Endothelial cell of umbilical vein (primary cell): ENCODE results near the gene RUVBL1. TPM values are rescaled to one million over a fixed set of nuclear protein-coding genes. Genes with fewer than 3 reads are reported as not detected.

ENCODE experiments used
- BruUV-seq: library from RNA; stranded (reverse); fragments of 400-500 nt; replicated peaks from 2 replicates; lab custom pipeline; 2021; lab: Mats Ljungman, UMichigan
- CTCF ChIA-PET: fragments of 300-600, 350-600 bp; sonication (Branson Sonifier 250); formaldehyde crosslinking; loops from one replicate; lab custom pipeline; 2021; ENCODE audit warnings: antibody characterized with exemption, inconsistent platforms; lab: Charles Lee
- POLR2A ChIA-PET: fragments of 300-600, 350-600 bp; sonication (Branson Sonifier 250); formaldehyde crosslinking; loops from one replicate; lab custom pipeline; 2021; ENCODE audit warnings: antibody characterized with exemption, inconsistent platforms; lab: Charles Lee
- DNase-seq: peaks from one replicate; pipeline ENCODE4 v3.0.0-alpha.2; 2011; ENCODE audit warnings: low read depth, low spot score
- FAIRE-seq: peaks from 2 replicates; lab custom pipeline; 2011; peaks lifted over from hg19 to GRCh38; lab: Jason Lieb, UNC
- H2AFZ ChIP-seq: 2 replicates; pipeline ENCODE4 v1.6.0; 2012; ENCODE audit warnings: low read depth, low read length, control low read depth, inconsistent platforms
- H3K27ac ChIP-seq: 2 replicates; pipeline ENCODE4 v1.5.1; 2011; ENCODE audit warnings: low read depth, mild to moderate bottlenecking, control low read depth, low read length, moderate library complexity; ENCODE audit not compliant: insufficient read depth
- H3K27me3 ChIP-seq, 2 experiments: 2 replicates each; pipeline versions ENCODE4 v1.6.0 to v1.6.1; 2011; ENCODE audit warnings: low read length in 2 of 2, mixed read lengths in 1 of 2; ENCODE audit not compliant: control insufficient read depth in 2 of 2, insufficient read depth in 2 of 2
- H3K36me3 ChIP-seq, 2 experiments: 2 replicates in 1 of 2; 3 replicates in 1 of 2; pipeline ENCODE4 v1.5.1; 2011; ENCODE audit warnings: low read length in 2 of 2, mild to moderate bottlenecking in 1 of 2, moderate library complexity in 1 of 2; ENCODE audit not compliant: control insufficient read depth in 2 of 2, insufficient read depth in 2 of 2; ENCODE audit errors: extremely low read depth in 1 of 2
- H3K4me1 ChIP-seq: 3 replicates; pipeline ENCODE4 v1.5.1; 2011; ENCODE audit warnings: mild to moderate bottlenecking, low read length; ENCODE audit not compliant: control insufficient read depth, insufficient read depth; ENCODE audit errors: extremely low read depth
- H3K4me2 ChIP-seq: 2 replicates; pipeline ENCODE4 v1.6.1; 2011; ENCODE audit warnings: low read length, control low read depth, mixed read lengths; ENCODE audit not compliant: insufficient read depth
- H3K4me3 ChIP-seq, 3 experiments: fragments of 200-600 bp in 1 of 3; sonication (generic), shearing (Covaris generic) in 1 of 3; replicated peaks in 1 of 3; 2 replicates each; pipeline ENCODE4 v1.5.1; 2011 to 2016; ENCODE audit warnings: control low read depth in 3 of 3, low read length in 3 of 3, mild to moderate bottlenecking in 2 of 3, inconsistent platforms in 1 of 3, low read depth in 1 of 3, moderate library complexity in 1 of 3; ENCODE audit not compliant: insufficient read depth in 1 of 3
- H3K79me2 ChIP-seq: 2 replicates; pipeline ENCODE4 v1.6.0; 2012; ENCODE audit warnings: low read length, inconsistent platforms; ENCODE audit not compliant: control insufficient read depth, insufficient read depth
- H3K9ac ChIP-seq: replicated peaks from 2 replicates; pipeline ENCODE3; 2011; ENCODE audit warnings: low read length, control low read depth; ENCODE audit not compliant: insufficient read depth; ENCODE audit errors: extremely low read depth
- H3K9me1 ChIP-seq: replicated peaks from 3 replicates; pipeline ENCODE4 v1.6.0; 2011; ENCODE audit warnings: mild to moderate bottlenecking, low read length; ENCODE audit not compliant: control insufficient read depth, insufficient read depth; ENCODE audit errors: extremely low read depth
- H3K9me3 ChIP-seq: replicated peaks from 2 replicates; pipeline ENCODE4 v1.5.1; 2012; ENCODE audit warnings: low read length, inconsistent platforms; ENCODE audit not compliant: control insufficient read depth, insufficient read depth
- H4K20me1 ChIP-seq: replicated peaks from 2 replicates; pipeline ENCODE3; 2011; ENCODE audit warnings: mild to moderate bottlenecking, low read length; ENCODE audit not compliant: control insufficient read depth, insufficient read depth; ENCODE audit errors: extremely low read depth
- EZH2 ChIP-seq: IDR thresholded peaks from 2 replicates; pipeline ENCODE4 v1.6.1; 2012; ENCODE audit warnings: borderline replicate concordance, low read depth, mild to moderate bottlenecking, moderate library complexity, low read length, inconsistent platforms; ENCODE audit not compliant: severe bottlenecking
- POLR2A ChIP-seq: IDR thresholded peaks from 2 replicates; pipeline ENCODE4 v1.6.1; 2012; ENCODE audit warnings: low read depth, mild to moderate bottlenecking, control low read depth, low read length
- dilution Hi-C: fragments of 300-500 bp; cut with MboI; formaldehyde crosslinking; loops from one replicate; pipeline ENCODE4 v1.15.0; 2019; ENCODE audit warnings: low sequenced_read_pairs; ENCODE audit not compliant: extremely low pct_ligation_motif_present
- intact Hi-C: fragments of 100-400 bp; cut with micrococcal nuclease; formaldehyde crosslinking; loops from one replicate; pipeline ENCODE4 v1.10.0; 2022
- polyA plus RNA-seq, 4 experiments: library from polyadenylated mRNA; depleted of rRNA in 3 of 4; stranded (reverse) in 3 of 4; unstranded in 1 of 4; fragments of >200 nt; gene quantifications; 2 replicates each; pipeline versions ENCODE4 v1.2.1 to v1.2.3, GENCODE V29; 2011 to 2012; ENCODE audit warnings: missing spikeins in 1 of 4
- total RNA-seq: library from RNA; stranded (reverse); gene quantifications from 2 replicates; pipeline ENCODE4 v1.2.3, GENCODE V29; 2021
- TF ChIP-seq, protein P1 (sequence below): IDR thresholded peaks from 2 replicates; pipeline ENCODE4 v1.6.1; 2011; ENCODE audit not compliant: insufficient read depth, insufficient read length
- TF ChIP-seq, protein P2 (sequence below), 2 donors: IDR thresholded peaks; 1 replicate in 1 of 2; 2 replicates in 1 of 2; pipeline ENCODE4 v1.5.1; 2011; ENCODE audit warnings: low read length in 2 of 2, mild to moderate bottlenecking in 2 of 2, moderate library complexity in 2 of 2, control low read depth in 1 of 2, inconsistent platforms in 1 of 2, low read depth in 1 of 2; ENCODE audit not compliant: insufficient read depth in 1 of 2; ENCODE audit errors: extremely low read depth in 1 of 2

The RUVBL1 gene
- total and polyA plus RNA-seq, 2 donors (not counting 3 experiments of a cell fraction or from before 2014, with no cell fraction given), result 52.5 to 58.5 TPM

DNA sequence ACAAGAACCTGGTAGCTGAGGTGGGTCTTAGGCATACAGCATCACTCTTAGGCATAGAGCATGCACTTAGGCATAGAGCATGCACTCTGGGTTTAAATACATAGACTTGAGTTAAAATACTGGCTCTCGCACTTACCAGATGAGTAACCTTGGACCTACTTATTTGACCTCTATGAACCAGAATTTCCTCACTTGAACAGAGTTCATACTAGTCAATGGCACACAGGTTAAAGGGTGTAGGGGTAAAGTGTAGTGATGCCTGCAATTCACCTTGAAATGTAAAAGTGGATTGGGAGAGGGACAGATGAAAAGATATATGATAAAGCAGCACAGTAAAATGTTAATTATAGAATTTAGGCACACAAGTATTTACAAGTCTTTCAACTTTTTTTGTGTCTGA, 1.6 kb downstream of the RUVBL1 start:
- ChIA-PET CTCF (interaction anchor here (3.1 to 3.6 kb wide), 2 partner anchors 9 to 27 kb away, joined by 26 to 47 read pairs; no protein-coding TSS in a partner anchor), POLR2A (no interaction called here)
- Histone ChIP-seq H3K9me3 (no peaks in the 10 kb centered on the region), H3K79me2 (peaks cover 19% of the 10 kb centered on the region), H3K27ac (no peak overlapping the region), H3K36me3 (no peaks in the 10 kb centered on the region), H3K9me1 (no peaks in the 10 kb centered on the region), H3K9ac (no peak overlapping the region), H3K4me2 (peak overlapping the region; percentile 92), H4K20me1 (no peaks in the 10 kb centered on the region), H3K4me3 (no peak overlapping the region), H3K27me3 (no peaks in the 10 kb centered on the region), H3K4me1 (peaks cover 12% of the 10 kb centered on the region), H2AFZ (no peak overlapping the region)
- DNase-seq, result no peak
- no TSS peak for BruUV-seq
- FAIRE-seq, result no peak
- dilution Hi-C loops, result no loop called here
- intact Hi-C loops, result loop anchor here (2.0 kb wide), 1 partner anchor 45 kb away; no protein-coding TSS in a partner anchor
- TF ChIP-seq POLR2A (peak; percentile 2), EZH2 (no peak)
- TF ChIP-seq, protein P1, sequence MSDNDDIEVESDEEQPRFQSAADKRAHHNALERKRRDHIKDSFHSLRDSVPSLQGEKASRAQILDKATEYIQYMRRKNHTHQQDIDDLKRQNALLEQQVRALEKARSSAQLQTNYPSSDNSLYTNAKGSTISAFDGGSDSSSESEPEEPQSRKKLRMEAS, result no peak
- TF ChIP-seq, protein P2, sequence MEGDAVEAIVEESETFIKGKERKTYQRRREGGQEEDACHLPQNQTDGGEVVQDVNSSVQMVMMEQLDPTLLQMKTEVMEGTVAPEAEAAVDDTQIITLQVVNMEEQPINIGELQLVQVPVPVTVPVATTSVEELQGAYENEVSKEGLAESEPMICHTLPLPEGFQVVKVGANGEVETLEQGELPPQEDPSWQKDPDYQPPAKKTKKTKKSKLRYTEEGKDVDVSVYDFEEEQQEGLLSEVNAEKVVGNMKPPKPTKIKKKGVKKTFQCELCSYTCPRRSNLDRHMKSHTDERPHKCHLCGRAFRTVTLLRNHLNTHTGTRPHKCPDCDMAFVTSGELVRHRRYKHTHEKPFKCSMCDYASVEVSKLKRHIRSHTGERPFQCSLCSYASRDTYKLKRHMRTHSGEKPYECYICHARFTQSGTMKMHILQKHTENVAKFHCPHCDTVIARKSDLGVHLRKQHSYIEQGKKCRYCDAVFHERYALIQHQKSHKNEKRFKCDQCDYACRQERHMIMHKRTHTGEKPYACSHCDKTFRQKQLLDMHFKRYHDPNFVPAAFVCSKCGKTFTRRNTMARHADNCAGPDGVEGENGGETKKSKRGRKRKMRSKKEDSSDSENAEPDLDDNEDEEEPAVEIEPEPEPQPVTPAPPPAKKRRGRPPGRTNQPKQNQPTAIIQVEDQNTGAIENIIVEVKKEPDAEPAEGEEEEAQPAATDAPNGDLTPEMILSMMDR (IDR thresholded peaks at IDR 0.05; ENCODE audit: extremely low read depth in 1 of 2, insufficient read depth in 1 of 2, low read depth in 1 of 2, low read length in 2 of 2), result no peak
